WTC11 (cell line): ENCODE data around the gene CLIP2. TPM values are rescaled to one million over a fixed set of nuclear protein-coding genes. Genes with fewer than 3 reads are reported as not detected.
A peak's percentile ranks its signal among the peaks of the same experiment; 100 is the strongest.

Experiments used
- ATAC-seq: fragments of 200-7000 bp; cut with Tn5 transposase; 2 replicates; pipeline ENCODE4 v1.10.0; 2021; ENCODE audit warnings: mild to moderate bottlenecking, moderate library complexity
- CTCF ChIA-PET: fragments of 300-600 bp; sonication (Branson Sonifier 250); formaldehyde crosslinking; loops from one replicate; lab custom pipeline; 2021; ENCODE audit warnings: antibody characterized with exemption; lab: Charles Lee
- POLR2A ChIA-PET: fragments of 350-600 bp; sonication (Branson Sonifier 250); formaldehyde crosslinking; loops from one replicate; lab custom pipeline; 2021; ENCODE audit warnings: antibody characterized with exemption; lab: Charles Lee
- DNase-seq: peaks from one replicate; pipeline ENCODE4 v3.0.0; 2021; ENCODE audit warnings: low spot score
- H3K27ac Mint-ChIP-seq: 2 replicates; pipeline ENCODE4 v1.8.0; 2021; ENCODE audit warnings: mixed read lengths
- H3K27me3 Mint-ChIP-seq: 2 replicates; pipeline ENCODE4 v1.8.0; 2021; ENCODE audit warnings: low read depth, mild to moderate bottlenecking, moderate library complexity, mixed read lengths
- H3K36me3 Mint-ChIP-seq: 2 replicates; pipeline ENCODE4 v1.8.0; 2021; ENCODE audit warnings: mixed read lengths
- H3K4me1 Mint-ChIP-seq: 2 replicates; pipeline ENCODE4 v1.8.0; 2022; ENCODE audit warnings: mixed read lengths
- H3K4me3 Mint-ChIP-seq: 2 replicates; pipeline ENCODE4 v1.8.0; 2021; ENCODE audit warnings: mild to moderate bottlenecking, moderate library complexity, mixed read lengths
- H3K9me3 Mint-ChIP-seq: 2 replicates; pipeline ENCODE4 v1.8.0; 2021; ENCODE audit warnings: mixed read lengths
- GABPB1 ChIP-seq: sonication (generic); formaldehyde crosslinking; IDR thresholded peaks from 2 replicates; pipeline ENCODE4 v1.8.1; 2023; ENCODE audit warnings: mild to moderate bottlenecking, missing genetic modification reagents
- GTF2I ChIP-seq: fragments of 250-450 bp; sonication (Bioruptor Pico); conservative IDR thresholded peaks from 2 replicates; pipeline ENCODE4 v1.4.0; 2021; ENCODE audit warnings: mild to moderate bottlenecking
- HMGA2 ChIP-seq: fragments of 250-450 bp; sonication (Bioruptor Pico); IDR thresholded peaks from 2 replicates; pipeline ENCODE4 v1.4.0; 2021; ENCODE audit warnings: mild to moderate bottlenecking, moderate library complexity
- JAZF1 ChIP-seq: fragments of 250-450 bp; sonication (Bioruptor Pico); IDR thresholded peaks from 2 replicates; pipeline ENCODE4 v1.9.0; 2021; ENCODE audit warnings: moderate library complexity, mild to moderate bottlenecking, inconsistent platforms
- MXD4 ChIP-seq: fragments of 250-450 bp; sonication (Bioruptor Pico); IDR thresholded peaks from 2 replicates; pipeline ENCODE4 v1.8.0; 2021; ENCODE audit warnings: mild to moderate bottlenecking, moderate library complexity, borderline replicate concordance
- NFYB ChIP-seq: sonication (generic); formaldehyde crosslinking; conservative IDR thresholded peaks from 2 replicates; pipeline ENCODE4 v1.8.0; 2022; ENCODE audit warnings: low read depth, missing genetic modification reagents
- NR3C1 ChIP-seq: sonication (generic); formaldehyde crosslinking; conservative IDR thresholded peaks from 2 replicates; pipeline ENCODE4 v1.8.1; 2023; ENCODE audit warnings: low read depth, mild to moderate bottlenecking, missing genetic modification reagents
- RELA ChIP-seq: sonication (generic); formaldehyde crosslinking; IDR thresholded peaks from 2 replicates; pipeline ENCODE4 v1.8.1; 2022; ENCODE audit warnings: missing genetic modification reagents, mild to moderate bottlenecking, borderline replicate concordance
- SMAD3 ChIP-seq: sonication (generic); formaldehyde crosslinking; IDR thresholded peaks from 2 replicates; pipeline ENCODE4 v1.8.0; 2022; ENCODE audit warnings: missing genetic modification reagents, mild to moderate bottlenecking, borderline replicate concordance
- SMAD4 ChIP-seq: sonication (generic); formaldehyde crosslinking; IDR thresholded peaks from 2 replicates; pipeline ENCODE4 v1.8.0; 2022; ENCODE audit warnings: mild to moderate bottlenecking, missing genetic modification reagents
- ZNF121 ChIP-seq: sonication (generic); formaldehyde crosslinking; IDR thresholded peaks from 2 replicates; pipeline ENCODE4 v1.8.0; 2023; ENCODE audit warnings: missing genetic modification reagents
- total RNA-seq: library from RNA; stranded (reverse); gene quantifications from 3 replicates; pipeline ENCODE4 v1.2.3, GENCODE V29; 2021
- TF ChIP-seq, protein P1 (sequence below): sonication (generic); formaldehyde crosslinking; IDR thresholded peaks from 2 replicates; pipeline ENCODE4 v1.8.1; 2023; ENCODE audit warnings: mild to moderate bottlenecking, missing genetic modification reagents, borderline replicate concordance
- TF ChIP-seq, protein P2 (sequence below): sonication (generic); formaldehyde crosslinking; IDR thresholded peaks from 2 replicates; pipeline ENCODE4 v1.8.1; 2023; ENCODE audit warnings: mild to moderate bottlenecking, missing genetic modification reagents, moderate library complexity
- TF ChIP-seq, protein P3 (sequence below): sonication (generic); formaldehyde crosslinking; conservative IDR thresholded peaks from 2 replicates; pipeline ENCODE4 v1.8.1; 2022; ENCODE audit warnings: mild to moderate bottlenecking, missing genetic modification reagents
- TF ChIP-seq, protein P4 (sequence below): sonication (generic); formaldehyde crosslinking; IDR thresholded peaks from 2 replicates; pipeline ENCODE4 v1.8.1; 2023; ENCODE audit warnings: mild to moderate bottlenecking, missing genetic modification reagents
- TF ChIP-seq, protein P5 (sequence below): sonication (generic); formaldehyde crosslinking; IDR thresholded peaks from 2 replicates; pipeline ENCODE4 v1.8.0; 2023; ENCODE audit warnings: missing genetic modification reagents, mild to moderate bottlenecking, borderline replicate concordance

The CLIP2 gene
- total RNA-seq, 1 experiment from 2014 or later, result 48.1 TPM

DNA sequence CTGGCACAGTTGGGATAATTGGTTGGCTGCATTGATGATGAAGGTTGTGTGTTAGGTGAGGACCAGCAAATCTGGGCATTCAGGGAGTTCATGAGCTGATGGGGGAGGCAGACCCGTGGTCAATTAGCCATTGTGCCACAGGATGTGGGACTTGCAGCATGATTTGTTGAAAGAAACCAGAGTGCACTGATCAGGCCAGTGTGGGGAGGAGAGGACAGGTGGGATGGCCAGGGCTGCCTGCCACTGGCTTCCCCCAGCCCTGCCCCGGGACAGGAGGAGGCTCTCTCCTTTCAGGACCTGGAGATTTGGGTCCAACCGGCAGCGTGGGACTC, 4.3 kb downstream of the CLIP2 start (continued):
- no peak for TF ChIP-seq SMAD3 (CRISPR knock-in tag)
- TF ChIP-seq, protein P1, sequence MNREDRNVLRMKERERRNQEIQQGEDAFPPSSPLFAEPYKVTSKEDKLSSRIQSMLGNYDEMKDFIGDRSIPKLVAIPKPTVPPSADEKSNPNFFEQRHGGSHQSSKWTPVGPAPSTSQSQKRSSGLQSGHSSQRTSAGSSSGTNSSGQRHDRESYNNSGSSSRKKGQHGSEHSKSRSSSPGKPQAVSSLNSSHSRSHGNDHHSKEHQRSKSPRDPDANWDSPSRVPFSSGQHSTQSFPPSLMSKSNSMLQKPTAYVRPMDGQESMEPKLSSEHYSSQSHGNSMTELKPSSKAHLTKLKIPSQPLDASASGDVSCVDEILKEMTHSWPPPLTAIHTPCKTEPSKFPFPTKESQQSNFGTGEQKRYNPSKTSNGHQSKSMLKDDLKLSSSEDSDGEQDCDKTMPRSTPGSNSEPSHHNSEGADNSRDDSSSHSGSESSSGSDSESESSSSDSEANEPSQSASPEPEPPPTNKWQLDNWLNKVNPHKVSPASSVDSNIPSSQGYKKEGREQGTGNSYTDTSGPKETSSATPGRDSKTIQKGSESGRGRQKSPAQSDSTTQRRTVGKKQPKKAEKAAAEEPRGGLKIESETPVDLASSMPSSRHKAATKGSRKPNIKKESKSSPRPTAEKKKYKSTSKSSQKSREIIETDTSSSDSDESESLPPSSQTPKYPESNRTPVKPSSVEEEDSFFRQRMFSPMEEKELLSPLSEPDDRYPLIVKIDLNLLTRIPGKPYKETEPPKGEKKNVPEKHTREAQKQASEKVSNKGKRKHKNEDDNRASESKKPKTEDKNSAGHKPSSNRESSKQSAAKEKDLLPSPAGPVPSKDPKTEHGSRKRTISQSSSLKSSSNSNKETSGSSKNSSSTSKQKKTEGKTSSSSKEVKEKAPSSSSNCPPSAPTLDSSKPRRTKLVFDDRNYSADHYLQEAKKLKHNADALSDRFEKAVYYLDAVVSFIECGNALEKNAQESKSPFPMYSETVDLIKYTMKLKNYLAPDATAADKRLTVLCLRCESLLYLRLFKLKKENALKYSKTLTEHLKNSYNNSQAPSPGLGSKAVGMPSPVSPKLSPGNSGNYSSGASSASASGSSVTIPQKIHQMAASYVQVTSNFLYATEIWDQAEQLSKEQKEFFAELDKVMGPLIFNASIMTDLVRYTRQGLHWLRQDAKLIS (CRISPR knock-in tag), result no peak
- no peak for TF ChIP-seq RELA (CRISPR knock-in tag)
- TF ChIP-seq NFYB (CRISPR knock-in tag), result no peak
- no peak for TF ChIP-seq MXD4
- TF ChIP-seq, protein P2, sequence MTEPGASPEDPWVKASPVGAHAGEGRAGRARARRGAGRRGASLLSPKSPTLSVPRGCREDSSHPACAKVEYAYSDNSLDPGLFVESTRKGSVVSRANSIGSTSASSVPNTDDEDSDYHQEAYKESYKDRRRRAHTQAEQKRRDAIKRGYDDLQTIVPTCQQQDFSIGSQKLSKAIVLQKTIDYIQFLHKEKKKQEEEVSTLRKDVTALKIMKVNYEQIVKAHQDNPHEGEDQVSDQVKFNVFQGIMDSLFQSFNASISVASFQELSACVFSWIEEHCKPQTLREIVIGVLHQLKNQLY (CRISPR knock-in tag), result no peak
- TF ChIP-seq JAZF1, result no peak
- no peak for TF ChIP-seq SMAD4 (CRISPR knock-in tag)

DNA sequence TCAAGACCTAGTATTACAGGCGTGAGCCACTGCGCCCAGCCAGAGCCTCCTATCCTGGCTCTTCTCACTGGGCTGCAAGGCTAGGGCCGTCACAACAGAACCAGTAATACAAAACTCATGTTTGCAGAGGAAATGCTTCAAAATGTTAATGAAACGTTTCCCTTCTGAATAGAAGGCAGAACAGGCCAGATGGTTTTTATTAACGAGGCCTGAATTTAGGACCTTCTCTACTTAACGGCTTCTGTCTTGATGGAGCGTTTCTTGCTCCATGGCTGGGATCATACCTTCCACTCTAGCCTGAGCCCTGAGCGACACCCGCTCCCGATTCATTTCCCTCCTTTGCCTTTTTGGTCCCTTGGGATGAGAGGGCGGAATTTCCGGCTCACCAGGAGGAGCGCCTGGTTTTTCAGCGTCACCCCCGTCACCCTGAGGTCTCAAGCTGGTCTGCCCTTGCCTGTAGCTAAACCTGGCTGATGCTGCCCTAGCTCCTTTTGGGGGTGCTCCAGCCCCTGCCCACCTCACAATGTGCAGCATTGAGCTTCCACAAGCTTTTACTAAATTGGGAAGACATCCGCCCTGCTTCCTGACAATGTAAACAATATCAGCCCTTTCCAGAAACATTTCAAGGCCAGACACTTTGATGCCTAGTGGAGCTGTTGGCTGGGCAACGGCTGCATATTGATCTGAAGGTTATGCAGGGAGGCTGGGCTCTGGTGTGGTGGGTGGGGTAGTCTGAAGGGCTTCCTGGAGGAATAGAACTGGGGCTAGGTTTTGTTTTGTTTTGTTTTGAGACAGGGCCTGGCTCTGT, 5.2 kb downstream of the CLIP2 start:
- no peak for DNase-seq
- ChIA-PET CTCF (interaction anchor here (0.9 to 1.7 kb wide), 6 partner anchors 10 to 107 kb away, joined by 3 to 9 read pairs (median 4); no protein-coding TSS in a partner anchor), POLR2A (interaction anchor here (1.1 kb wide), 1 partner anchor 82 kb away, joined by 3 read pairs; no protein-coding TSS in a partner anchor)
- no peaks in the 10 kb centered on the region for H3K9me3 Mint-ChIP-seq
- H3K4me1 Mint-ChIP-seq, result peaks cover 49% of the 10 kb centered on the region
- H3K36me3 Mint-ChIP-seq, result peaks cover 13% of the 10 kb centered on the region
- peak overlapping the region; percentile 93 for H3K27ac Mint-ChIP-seq
- H3K4me3 Mint-ChIP-seq, result peak overlapping the region; percentile 25; the same call in 1 of the 2 replicates
- TF ChIP-seq GABPB1 (peak; percentile 48; the same call in 1 of the 2 replicates), HMGA2 (CRISPR knock-in tag) (no peak)
- ATAC-seq, result peak; percentile 41
- peaks cover 3% of the 10 kb centered on the region; the same call in 1 of the 2 replicates for H3K27me3 Mint-ChIP-seq

DNA sequence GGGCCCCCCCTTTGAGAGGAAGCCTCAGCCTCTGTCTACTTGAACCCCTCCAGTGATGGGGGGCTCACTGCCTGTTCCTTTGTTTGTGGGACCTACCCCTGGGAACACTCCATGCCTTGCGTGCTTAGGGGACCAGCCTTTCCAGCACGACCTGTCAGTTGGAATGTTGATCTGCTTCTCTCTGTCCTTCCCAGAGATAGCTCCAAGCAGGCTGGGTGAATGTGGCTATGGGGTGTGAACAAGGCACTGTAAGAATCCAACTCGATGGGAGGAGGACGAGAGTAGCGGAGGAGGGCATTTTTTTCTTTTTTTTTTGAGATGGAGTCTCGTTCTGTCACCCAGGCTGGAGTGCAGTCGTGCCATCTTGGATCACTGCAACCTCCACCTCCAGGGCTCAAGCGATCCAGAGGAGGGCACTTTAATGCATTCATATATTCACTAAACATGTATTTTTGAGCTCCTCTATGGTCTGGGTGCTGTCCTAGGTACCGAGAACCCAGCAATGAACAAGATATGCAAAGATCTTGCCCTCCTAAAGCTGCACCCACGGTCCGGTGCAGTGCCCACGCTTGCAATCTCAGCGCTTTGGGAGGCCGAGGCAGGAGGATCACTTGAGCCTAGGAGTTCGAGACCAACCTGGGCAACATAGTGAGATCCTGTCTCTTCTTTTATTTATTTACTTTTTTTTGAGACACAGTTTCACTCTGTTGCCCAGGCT, 8.5 kb downstream of the CLIP2 start:
- Mint-ChIP-seq H3K27ac (0 out of 2 replicates have a peak overlapping the region, but pooled peaks have one; percentile 53), H3K9me3 (no peaks in the 10 kb centered on the region), H3K4me3 (no peak overlapping the region), H3K27me3 (no peaks in the 10 kb centered on the region), H3K4me1 (peaks cover 29% of the 10 kb centered on the region), H3K36me3 (peaks cover 13% of the 10 kb centered on the region)
- POLR2A ChIA-PET, result no interaction called here
- TF ChIP-seq, protein P3, sequence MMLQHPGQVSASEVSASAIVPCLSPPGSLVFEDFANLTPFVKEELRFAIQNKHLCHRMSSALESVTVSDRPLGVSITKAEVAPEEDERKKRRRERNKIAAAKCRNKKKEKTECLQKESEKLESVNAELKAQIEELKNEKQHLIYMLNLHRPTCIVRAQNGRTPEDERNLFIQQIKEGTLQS (CRISPR knock-in tag), result no peak
- peak; percentile 50; the same call in 1 of the 2 replicates for TF ChIP-seq ZNF121 (CRISPR knock-in tag)
- DNase-seq, result no peak
- no peak for ATAC-seq
- CTCF ChIA-PET, result interaction anchor here (0.7 to 1.2 kb wide), 3 partner anchors 23 to 271 kb away, joined by 3 to 4 read pairs (median 3); no protein-coding TSS in a partner anchor

DNA sequence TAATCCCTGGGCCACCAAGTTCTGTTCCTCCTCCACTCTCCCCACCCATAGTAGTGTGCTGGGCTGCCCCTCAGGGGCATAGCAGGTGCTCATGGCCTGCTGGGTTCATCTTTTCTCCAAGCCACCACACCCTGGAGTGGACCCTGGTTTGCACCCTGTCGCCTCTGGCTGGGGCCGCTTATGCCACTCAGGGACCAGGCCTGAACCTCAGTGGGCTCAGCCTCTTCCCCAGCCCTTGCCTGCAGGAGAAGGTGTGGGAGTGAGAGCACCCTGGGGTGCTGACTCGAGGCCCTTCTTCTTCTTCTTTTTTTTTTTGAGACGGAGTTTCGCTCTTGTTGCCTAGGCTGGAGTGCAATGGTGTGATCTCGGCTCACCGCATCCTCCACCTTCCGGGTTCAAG, 10.2 kb downstream of the CLIP2 start:
- Mint-ChIP-seq H3K4me1 (peaks cover 12% of the 10 kb centered on the region), H3K27me3 (no peaks in the 10 kb centered on the region)
- no peak for ATAC-seq

More for the DNA sequence above, 10.2 kb downstream of the CLIP2 start:
- H3K27ac Mint-ChIP-seq, result no peak overlapping the region
- no peak overlapping the region for H3K4me3 Mint-ChIP-seq
- DNase-seq, result no peak
- CTCF ChIA-PET, result no interaction called here
- TF ChIP-seq, protein P4, sequence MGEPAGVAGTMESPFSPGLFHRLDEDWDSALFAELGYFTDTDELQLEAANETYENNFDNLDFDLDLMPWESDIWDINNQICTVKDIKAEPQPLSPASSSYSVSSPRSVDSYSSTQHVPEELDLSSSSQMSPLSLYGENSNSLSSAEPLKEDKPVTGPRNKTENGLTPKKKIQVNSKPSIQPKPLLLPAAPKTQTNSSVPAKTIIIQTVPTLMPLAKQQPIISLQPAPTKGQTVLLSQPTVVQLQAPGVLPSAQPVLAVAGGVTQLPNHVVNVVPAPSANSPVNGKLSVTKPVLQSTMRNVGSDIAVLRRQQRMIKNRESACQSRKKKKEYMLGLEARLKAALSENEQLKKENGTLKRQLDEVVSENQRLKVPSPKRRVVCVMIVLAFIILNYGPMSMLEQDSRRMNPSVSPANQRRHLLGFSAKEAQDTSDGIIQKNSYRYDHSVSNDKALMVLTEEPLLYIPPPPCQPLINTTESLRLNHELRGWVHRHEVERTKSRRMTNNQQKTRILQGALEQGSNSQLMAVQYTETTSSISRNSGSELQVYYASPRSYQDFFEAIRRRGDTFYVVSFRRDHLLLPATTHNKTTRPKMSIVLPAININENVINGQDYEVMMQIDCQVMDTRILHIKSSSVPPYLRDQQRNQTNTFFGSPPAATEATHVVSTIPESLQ, result no peak
- TF ChIP-seq NR3C1 (CRISPR knock-in tag), result no peak
- TF ChIP-seq GTF2I (CRISPR knock-in tag), result no peak
- TF ChIP-seq, protein P5, sequence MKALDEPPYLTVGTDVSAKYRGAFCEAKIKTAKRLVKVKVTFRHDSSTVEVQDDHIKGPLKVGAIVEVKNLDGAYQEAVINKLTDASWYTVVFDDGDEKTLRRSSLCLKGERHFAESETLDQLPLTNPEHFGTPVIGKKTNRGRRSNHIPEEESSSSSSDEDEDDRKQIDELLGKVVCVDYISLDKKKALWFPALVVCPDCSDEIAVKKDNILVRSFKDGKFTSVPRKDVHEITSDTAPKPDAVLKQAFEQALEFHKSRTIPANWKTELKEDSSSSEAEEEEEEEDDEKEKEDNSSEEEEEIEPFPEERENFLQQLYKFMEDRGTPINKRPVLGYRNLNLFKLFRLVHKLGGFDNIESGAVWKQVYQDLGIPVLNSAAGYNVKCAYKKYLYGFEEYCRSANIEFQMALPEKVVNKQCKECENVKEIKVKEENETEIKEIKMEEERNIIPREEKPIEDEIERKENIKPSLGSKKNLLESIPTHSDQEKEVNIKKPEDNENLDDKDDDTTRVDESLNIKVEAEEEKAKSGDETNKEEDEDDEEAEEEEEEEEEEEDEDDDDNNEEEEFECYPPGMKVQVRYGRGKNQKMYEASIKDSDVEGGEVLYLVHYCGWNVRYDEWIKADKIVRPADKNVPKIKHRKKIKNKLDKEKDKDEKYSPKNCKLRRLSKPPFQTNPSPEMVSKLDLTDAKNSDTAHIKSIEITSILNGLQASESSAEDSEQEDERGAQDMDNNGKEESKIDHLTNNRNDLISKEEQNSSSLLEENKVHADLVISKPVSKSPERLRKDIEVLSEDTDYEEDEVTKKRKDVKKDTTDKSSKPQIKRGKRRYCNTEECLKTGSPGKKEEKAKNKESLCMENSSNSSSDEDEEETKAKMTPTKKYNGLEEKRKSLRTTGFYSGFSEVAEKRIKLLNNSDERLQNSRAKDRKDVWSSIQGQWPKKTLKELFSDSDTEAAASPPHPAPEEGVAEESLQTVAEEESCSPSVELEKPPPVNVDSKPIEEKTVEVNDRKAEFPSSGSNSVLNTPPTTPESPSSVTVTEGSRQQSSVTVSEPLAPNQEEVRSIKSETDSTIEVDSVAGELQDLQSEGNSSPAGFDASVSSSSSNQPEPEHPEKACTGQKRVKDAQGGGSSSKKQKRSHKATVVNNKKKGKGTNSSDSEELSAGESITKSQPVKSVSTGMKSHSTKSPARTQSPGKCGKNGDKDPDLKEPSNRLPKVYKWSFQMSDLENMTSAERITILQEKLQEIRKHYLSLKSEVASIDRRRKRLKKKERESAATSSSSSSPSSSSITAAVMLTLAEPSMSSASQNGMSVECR (CRISPR knock-in tag), result no peak
- no peaks in the 10 kb centered on the region for H3K9me3 Mint-ChIP-seq
- POLR2A ChIA-PET, result no interaction called here
- peaks cover 13% of the 10 kb centered on the region for H3K36me3 Mint-ChIP-seq
